ENCODE data around the gene TMEM59L. TPM values are rescaled to one million over a fixed set of nuclear protein-coding genes. Genes with fewer than 3 reads are reported as not detected.

The TMEM59L gene
- total RNA-seq, 2 experiments from 2014 or later: 0.25 to 0.27 TPM

DNA sequence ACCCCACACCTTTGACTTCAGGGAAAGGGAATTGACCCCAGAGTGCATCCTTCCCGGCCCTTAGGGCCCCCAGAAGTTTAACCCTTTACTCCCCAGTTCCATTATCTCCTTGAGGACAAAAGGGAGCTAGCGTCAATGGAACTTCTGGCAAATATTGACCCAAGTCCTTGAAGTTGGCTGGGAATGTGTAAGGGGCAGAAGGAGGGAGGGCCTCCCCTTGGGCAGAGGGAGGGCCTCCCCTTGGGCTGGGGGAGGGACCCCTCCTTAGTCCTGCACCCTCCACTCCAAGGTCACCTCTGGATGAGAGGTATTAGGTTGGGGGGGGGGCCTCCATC is 3.0 kb upstream of the TMEM59L start:
- Mint-ChIP-seq H3K9me3 (no peaks in the 10 kb centered on the region), H3K4me3 (peak overlapping the region; percentile 26), H3K27ac (no peak overlapping the region), H3K4me1 (ENCODE audit: low read depth) (peaks cover 30% of the 10 kb centered on the region), H3K27me3 (peaks cover 76% of the 10 kb centered on the region), H3K36me3 (ENCODE audit: low read depth) (no peaks in the 10 kb centered on the region)
- Histone ChIP-seq H3K9me3 (ENCODE audit: control insufficient read depth in 1 of 2, insufficient read depth in 1 of 2, low read length in 2 of 2) (peaks cover 0 to 38% of the 10 kb centered on the region in 2 experiments), H3K27me3 (ENCODE audit: control insufficient read depth in 1 of 2, insufficient read depth in 2 of 2, low read length in 2 of 2) (peaks cover 75 to 85% of the 10 kb centered on the region in 2 experiments), H3K36me3 (ENCODE audit: insufficient read depth, low read length) (no peaks in the 10 kb centered on the region), H3K4me3 (ENCODE audit: low read length) (no peak overlapping the region), H3K27ac (ENCODE audit: low read depth in 1 of 2, low read length in 2 of 2) (no peak overlapping the region), H3K4me1 (ENCODE audit: insufficient read depth, low read length) (peaks cover 48% of the 10 kb centered on the region)
- ChIA-PET CTCF (interaction anchor here (1.4 kb wide), 1 partner anchor 15 kb away, joined by 6 read pairs; no protein-coding TSS in a partner anchor), POLR2A (no interaction called here)
- intact Hi-C loops (cut with DNase I, micrococcal nuclease): no loop called here
- DNase-seq (no peak), ATAC-seq (ENCODE audit: poor library complexity) (no peak)
- TF ChIP-seq, protein P1, sequence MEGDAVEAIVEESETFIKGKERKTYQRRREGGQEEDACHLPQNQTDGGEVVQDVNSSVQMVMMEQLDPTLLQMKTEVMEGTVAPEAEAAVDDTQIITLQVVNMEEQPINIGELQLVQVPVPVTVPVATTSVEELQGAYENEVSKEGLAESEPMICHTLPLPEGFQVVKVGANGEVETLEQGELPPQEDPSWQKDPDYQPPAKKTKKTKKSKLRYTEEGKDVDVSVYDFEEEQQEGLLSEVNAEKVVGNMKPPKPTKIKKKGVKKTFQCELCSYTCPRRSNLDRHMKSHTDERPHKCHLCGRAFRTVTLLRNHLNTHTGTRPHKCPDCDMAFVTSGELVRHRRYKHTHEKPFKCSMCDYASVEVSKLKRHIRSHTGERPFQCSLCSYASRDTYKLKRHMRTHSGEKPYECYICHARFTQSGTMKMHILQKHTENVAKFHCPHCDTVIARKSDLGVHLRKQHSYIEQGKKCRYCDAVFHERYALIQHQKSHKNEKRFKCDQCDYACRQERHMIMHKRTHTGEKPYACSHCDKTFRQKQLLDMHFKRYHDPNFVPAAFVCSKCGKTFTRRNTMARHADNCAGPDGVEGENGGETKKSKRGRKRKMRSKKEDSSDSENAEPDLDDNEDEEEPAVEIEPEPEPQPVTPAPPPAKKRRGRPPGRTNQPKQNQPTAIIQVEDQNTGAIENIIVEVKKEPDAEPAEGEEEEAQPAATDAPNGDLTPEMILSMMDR (IDR thresholded peaks at IDR 0.05): no peak

- intact Hi-C loops (cut with DNase I, micrococcal nuclease): no loop called here
Observed at GRCh38 chr19:18610245-18610555, 2.5 kb upstream of the TMEM59L start.

DNA sequence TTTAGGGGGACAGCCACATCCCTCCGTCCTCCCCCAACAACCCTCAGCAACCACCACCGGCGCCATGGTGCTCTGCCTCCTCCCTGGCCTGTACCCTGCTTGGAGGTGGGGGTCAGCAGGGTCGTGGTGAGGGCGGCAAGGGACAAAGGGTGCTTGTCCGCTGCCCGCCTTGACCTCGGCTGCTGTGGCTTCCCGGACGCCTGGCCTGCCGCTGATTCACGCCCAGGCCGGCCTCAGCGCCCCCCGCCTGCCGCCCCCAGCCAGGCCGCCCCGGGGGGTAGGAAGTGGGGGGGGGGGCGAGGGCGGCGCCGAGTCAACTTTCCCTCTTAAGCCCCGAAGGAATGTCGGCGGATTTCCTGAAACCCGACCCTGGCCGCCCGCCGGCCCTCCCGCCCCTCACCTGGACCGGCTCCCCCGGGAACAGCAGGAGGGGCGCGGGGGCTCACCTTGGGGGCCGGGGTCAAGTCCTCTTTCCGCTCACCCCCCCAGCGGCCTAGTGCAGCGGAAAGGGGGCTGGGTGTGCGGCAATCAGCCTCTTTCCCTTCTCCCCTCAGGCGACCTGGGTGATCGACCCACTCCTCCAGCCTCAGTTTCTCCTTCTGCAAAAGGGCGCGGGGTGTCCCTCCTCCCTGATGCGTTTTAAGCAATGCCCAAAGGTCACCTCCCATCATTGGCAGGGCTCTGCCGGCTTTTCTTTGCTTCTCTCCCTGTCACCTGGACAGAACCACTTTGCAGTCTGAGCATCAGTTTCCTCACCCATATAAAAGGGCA is 1.9 kb upstream of the TMEM59L start:
- peaks cover 43% of the 10 kb centered on the region for H3K4me1 ChIP-seq (ENCODE audit: insufficient read depth, low read length)
- Mint-ChIP-seq H3K36me3 (ENCODE audit: low read depth) (no peaks in the 10 kb centered on the region), H3K4me1 (ENCODE audit: low read depth) (peaks cover 30% of the 10 kb centered on the region), H3K9me3 (no peaks in the 10 kb centered on the region), H3K27me3 (peaks cover 76% of the 10 kb centered on the region), H3K27ac (no peak overlapping the region), H3K4me3 (peak overlapping the region; percentile 58)
- intact Hi-C loops (cut with DNase I, micrococcal nuclease): no loop called here
- no peaks in the 10 kb centered on the region for H3K36me3 ChIP-seq (ENCODE audit: insufficient read depth, low read length)
- no peak overlapping the region for H3K4me3 ChIP-seq (ENCODE audit: low read length)
- TF ChIP-seq, protein P1 (IDR thresholded peaks at IDR 0.05): no peak
- CTCF ChIA-PET: no interaction called here
- ATAC-seq (ENCODE audit: poor library complexity) (no peak), DNase-seq (no peak)
- peaks cover 0 to 28% of the 10 kb centered on the region in 2 experiments for H3K9me3 ChIP-seq (ENCODE audit: control insufficient read depth in 1 of 2, insufficient read depth in 1 of 2, low read length in 2 of 2)
- peaks cover 70 to 81% of the 10 kb centered on the region in 2 experiments for H3K27me3 ChIP-seq (ENCODE audit: control insufficient read depth in 1 of 2, insufficient read depth in 2 of 2, low read length in 2 of 2)
- no peak overlapping the region for H3K27ac ChIP-seq (ENCODE audit: low read depth in 1 of 2, low read length in 2 of 2)
- POLR2A ChIA-PET: no interaction called here

More at GRCh38 chr19:18610245-18610555, 2.5 kb upstream of the TMEM59L start:
- TF ChIP-seq, protein P1 (IDR thresholded peaks at IDR 0.05): no peak
- H3K27ac ChIP-seq (ENCODE audit: low read depth in 1 of 2, low read length in 2 of 2): no peak overlapping the region
- ChIA-PET POLR2A (no interaction called here), CTCF (interaction anchor here (1.4 kb wide), 1 partner anchor 16 kb away, joined by 6 read pairs; no protein-coding TSS in a partner anchor)
- H3K4me1 ChIP-seq (ENCODE audit: insufficient read depth, low read length): peaks cover 48% of the 10 kb centered on the region
- H3K27ac Mint-ChIP-seq: no peak overlapping the region
- H3K9me3 Mint-ChIP-seq: no peaks in the 10 kb centered on the region
- H3K4me3 Mint-ChIP-seq: no peak overlapping the region
- peaks cover 0 to 33% of the 10 kb centered on the region in 2 experiments for H3K9me3 ChIP-seq (ENCODE audit: control insufficient read depth in 1 of 2, insufficient read depth in 1 of 2, low read length in 2 of 2)
- no peak for ATAC-seq (ENCODE audit: poor library complexity)
- H3K36me3 ChIP-seq (ENCODE audit: insufficient read depth, low read length): no peaks in the 10 kb centered on the region
- no peaks in the 10 kb centered on the region for H3K36me3 Mint-ChIP-seq (ENCODE audit: low read depth)
- peaks cover 76% of the 10 kb centered on the region for H3K27me3 Mint-ChIP-seq
- no peak overlapping the region for H3K4me3 ChIP-seq (ENCODE audit: low read length)
- no peak for DNase-seq
- H3K4me1 Mint-ChIP-seq (ENCODE audit: low read depth): peaks cover 30% of the 10 kb centered on the region
- peaks cover 72 to 82% of the 10 kb centered on the region in 2 experiments for H3K27me3 ChIP-seq (ENCODE audit: control insufficient read depth in 1 of 2, insufficient read depth in 2 of 2, low read length in 2 of 2)

Data from CD4-positive, alpha-beta T cell (primary cell).